Suprapubic skin (tissue), 4 donors: ENCODE data around the gene PLB1.

ENCODE experiments used
- EP300 ChIP-seq: sonication (generic); formaldehyde crosslinking; IDR thresholded peaks from one replicate; pipeline ENCODE4 v1.6.1; 2017; ENCODE audit warnings: antibody characterized with exemption
- POLR2A ChIP-seq, 2 donors: fragments of 450-650 bp; IDR thresholded peaks; one replicate each; pipeline ENCODE4 v1.6.1; 2017; ENCODE audit warnings: antibody characterized with exemption in 2 of 2, mild to moderate bottlenecking in 2 of 2, moderate library complexity in 2 of 2
- POLR2AphosphoS5 ChIP-seq, 3 donors: sonication (generic); formaldehyde crosslinking; IDR thresholded peaks; one replicate each; pipeline ENCODE4 v1.6.1; 2017; ENCODE audit warnings: antibody characterized with exemption in 3 of 3
- TF ChIP-seq, protein P1 (sequence below), 2 donors: fragments of 200-600 bp in 1 of 2; fragments of 450-650 bp in 1 of 2; sonication (generic) in 1 of 2; IDR thresholded peaks; one replicate each; pipeline ENCODE4 v1.5.1; 2016 to 2019; ENCODE audit warnings: antibody characterized with exemption in 2 of 2, mild to moderate bottlenecking in 1 of 2, moderate library complexity in 1 of 2

DNA sequence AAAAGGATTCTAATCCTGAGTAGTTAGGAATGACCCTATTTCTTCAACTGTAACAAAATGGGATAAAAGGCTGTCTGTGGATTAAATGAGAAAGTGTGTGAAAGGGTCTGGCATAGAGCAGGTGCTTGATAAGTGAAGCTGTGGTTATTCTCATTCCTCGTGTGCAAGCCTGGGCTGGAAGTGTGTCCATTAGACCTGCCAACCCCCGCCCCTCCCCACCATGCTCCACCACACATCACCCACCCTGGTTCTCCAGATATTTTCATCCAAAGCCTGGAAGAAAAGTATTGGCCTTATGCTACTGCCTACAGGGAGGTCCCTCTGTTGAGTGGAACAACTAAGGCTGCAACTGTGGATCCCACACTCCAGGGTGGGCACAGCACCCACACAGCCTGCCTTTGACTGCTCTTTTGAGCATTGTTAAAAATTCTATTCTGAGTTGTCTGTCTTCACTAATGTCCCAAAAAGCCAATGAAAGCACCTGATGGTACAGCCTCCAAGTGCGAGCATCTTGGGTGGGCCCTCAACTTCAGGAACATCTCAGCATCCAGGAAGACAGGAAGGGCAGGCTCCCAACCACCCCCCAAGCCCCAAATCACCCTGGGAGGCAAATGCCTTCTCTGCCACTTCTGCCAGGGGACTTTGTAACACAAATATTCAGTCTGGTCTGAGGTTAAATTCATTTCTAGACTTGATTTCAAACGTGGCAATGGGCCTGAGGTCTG is 153.0 kb downstream of the PLB1 start:
- no peak for TF ChIP-seq POLR2A (IDR thresholded peaks at IDR 0.05)
- TF ChIP-seq POLR2AphosphoS5 (IDR thresholded peaks at IDR 0.05): no peak
- TF ChIP-seq, protein P1, sequence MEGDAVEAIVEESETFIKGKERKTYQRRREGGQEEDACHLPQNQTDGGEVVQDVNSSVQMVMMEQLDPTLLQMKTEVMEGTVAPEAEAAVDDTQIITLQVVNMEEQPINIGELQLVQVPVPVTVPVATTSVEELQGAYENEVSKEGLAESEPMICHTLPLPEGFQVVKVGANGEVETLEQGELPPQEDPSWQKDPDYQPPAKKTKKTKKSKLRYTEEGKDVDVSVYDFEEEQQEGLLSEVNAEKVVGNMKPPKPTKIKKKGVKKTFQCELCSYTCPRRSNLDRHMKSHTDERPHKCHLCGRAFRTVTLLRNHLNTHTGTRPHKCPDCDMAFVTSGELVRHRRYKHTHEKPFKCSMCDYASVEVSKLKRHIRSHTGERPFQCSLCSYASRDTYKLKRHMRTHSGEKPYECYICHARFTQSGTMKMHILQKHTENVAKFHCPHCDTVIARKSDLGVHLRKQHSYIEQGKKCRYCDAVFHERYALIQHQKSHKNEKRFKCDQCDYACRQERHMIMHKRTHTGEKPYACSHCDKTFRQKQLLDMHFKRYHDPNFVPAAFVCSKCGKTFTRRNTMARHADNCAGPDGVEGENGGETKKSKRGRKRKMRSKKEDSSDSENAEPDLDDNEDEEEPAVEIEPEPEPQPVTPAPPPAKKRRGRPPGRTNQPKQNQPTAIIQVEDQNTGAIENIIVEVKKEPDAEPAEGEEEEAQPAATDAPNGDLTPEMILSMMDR (IDR thresholded peaks at IDR 0.05): no peak
- no peak for TF ChIP-seq EP300
